CD4-positive, alpha-beta T cell (primary cell): Measurements from ENCODE around the gene OST4. TPM values are rescaled to one million over a fixed set of nuclear protein-coding genes. Genes with fewer than 3 reads are reported as not detected.

Experiments
- ATAC-seq: fragments of 200-7000 bp; cut with Tn5 transposase; one replicate; pipeline ENCODE4 v1.10.0; 2022; ENCODE audit warnings: mild to moderate bottlenecking; ENCODE audit not compliant: poor library complexity
- CTCF ChIA-PET: fragments of 350-600 bp; sonication (Branson Sonifier 250); formaldehyde crosslinking; loops from one replicate; lab custom pipeline; 2021; ENCODE audit warnings: antibody characterized with exemption, inconsistent platforms; lab: Charles Lee
- POLR2A ChIA-PET: fragments of 350-600 bp; sonication (Branson Sonifier 250); formaldehyde crosslinking; loops from one replicate; lab custom pipeline; 2021; ENCODE audit warnings: antibody characterized with exemption, inconsistent platforms; lab: Charles Lee
- DNase-seq, 14 experiments: peaks; one replicate each; pipeline ENCODE4 v3.0.0-alpha.2; 2013 to 2020; ENCODE audit warnings: mixed read lengths in 2 of 14
- H3K27ac ChIP-seq, 2 donors: one replicate each; pipeline versions ENCODE4 v1.5.1 to v1.7.0; 2013; ENCODE audit warnings: low read length in 2 of 2, low read depth in 1 of 2, mild to moderate bottlenecking in 1 of 2
- H3K27me3 ChIP-seq, 2 experiments: 1 replicate in 1 of 2; 2 replicates in 1 of 2; pipeline versions ENCODE4 v1.6.1 to v1.7.0; 2013; ENCODE audit warnings: low read length in 2 of 2, control low read depth in 1 of 2, mild to moderate bottlenecking in 1 of 2, moderate library complexity in 1 of 2; ENCODE audit not compliant: insufficient read depth in 2 of 2, control insufficient read depth in 1 of 2
- H3K36me3 ChIP-seq: one replicate; pipeline ENCODE4 v1.6.1; 2013; ENCODE audit warnings: low read length, control low read depth; ENCODE audit not compliant: insufficient read depth
- H3K4me1 ChIP-seq: one replicate; pipeline ENCODE4 v1.6.1; 2013; ENCODE audit warnings: low read length, control low read depth; ENCODE audit not compliant: insufficient read depth
- H3K4me3 ChIP-seq: one replicate; pipeline ENCODE4 v1.5.1; 2013; ENCODE audit warnings: mild to moderate bottlenecking, low read length, moderate library complexity
- H3K9me3 ChIP-seq, 2 experiments: 1 replicate in 1 of 2; 2 replicates in 1 of 2; pipeline versions ENCODE4 v1.6.1 to v1.7.0; 2013; ENCODE audit warnings: low read length in 2 of 2, mild to moderate bottlenecking in 2 of 2, control low read depth in 1 of 2, moderate library complexity in 1 of 2; ENCODE audit not compliant: control insufficient read depth in 1 of 2, insufficient read depth in 1 of 2
- H3K27ac Mint-ChIP-seq: one replicate; pipeline ENCODE4 v1.8.0; 2020; ENCODE audit warnings: mixed read lengths
- H3K27me3 Mint-ChIP-seq: one replicate; pipeline ENCODE4 v1.8.0; 2021; ENCODE audit warnings: mixed read lengths
- H3K36me3 Mint-ChIP-seq: one replicate; pipeline ENCODE4 v1.8.0; 2021; ENCODE audit warnings: low read depth, mixed read lengths
- H3K4me1 Mint-ChIP-seq: one replicate; pipeline ENCODE4 v1.8.0; 2021; ENCODE audit warnings: low read depth, mixed read lengths
- H3K4me3 Mint-ChIP-seq: one replicate; pipeline ENCODE4 v1.8.0; 2020; ENCODE audit warnings: mild to moderate bottlenecking, mixed read lengths
- H3K9me3 Mint-ChIP-seq: one replicate; pipeline ENCODE4 v1.8.0; 2020; ENCODE audit warnings: mixed read lengths
- CTCF ChIP-seq: fragments of 200-600 bp; IDR thresholded peaks from one replicate; pipeline ENCODE4 v1.8.0; 2022; ENCODE audit warnings: antibody characterized with exemption, mild to moderate bottlenecking
- intact Hi-C, 2 experiments: fragments of 100-400 bp; cut with DNase I in 1 of 2; cut with micrococcal nuclease in 1 of 2; formaldehyde crosslinking; loops; one replicate each; pipeline versions ENCODE4 v1.15.1 to v1.9.0; 2023 to 2025; cut with DNase I, micrococcal nuclease
- total RNA-seq, 174 experiments: library from RNA in 2 of 174; stranded (reverse) in 2 of 174; gene quantifications; one replicate each; pipeline ENCODE4 v1.2.3 and lab custom pipeline; 2021 to 2026

Gene OST4
- total RNA-seq, 2 experiments from 2014 or later: 232 to 254 TPM

- H3K9me3 ChIP-seq: no peaks in the 10 kb centered on the region
- ATAC-seq: peak; percentile 92
- ChIA-PET POLR2A (interaction anchor here (1.0 to 10.2 kb wide), 7 partner anchors 11 to 217 kb away, joined by 3 to 161 read pairs (median 8); partner anchors contain the start of genes AGBL5, ATRAID, OST4 and SLC5A6), CTCF (interaction anchor here (0.7 to 2.1 kb wide), 9 partner anchors 10 to 193 kb away, joined by 3 to 10 read pairs (median 4); partner anchors contain the start of genes AGBL5, OST4 and TMEM214)
- peak overlapping the region; percentile 65 to 70 for H3K27ac ChIP-seq
- H3K36me3 ChIP-seq: no peaks in the 10 kb centered on the region
- H3K9me3 Mint-ChIP-seq: no peaks in the 10 kb centered on the region
- no peaks in the 10 kb centered on the region for H3K27me3 ChIP-seq
- no peaks in the 10 kb centered on the region for H3K27me3 Mint-ChIP-seq
- peak; percentile 91 to 99 (median 98) for DNase-seq
- peaks cover 50% of the 10 kb centered on the region for H3K4me1 ChIP-seq
- H3K4me3 Mint-ChIP-seq: peak overlapping the region; percentile 91
- peak overlapping the region; percentile 81 for H3K27ac Mint-ChIP-seq
- no peaks in the 10 kb centered on the region for H3K36me3 Mint-ChIP-seq
- TF ChIP-seq CTCF: peak; percentile 75
- intact Hi-C loops: loop anchor here in 1 of 2 experiments (1.0 to 5.0 kb wide), 8 partner anchors 15 to 286 kb away; partner anchors contain the start of genes ATRAID, CAD, EIF2B4 and OST4
- H3K4me3 ChIP-seq: peak overlapping the region; percentile 70
- peaks cover 32% of the 10 kb centered on the region for H3K4me1 Mint-ChIP-seq
Observed at GRCh38 chr2:27086090-27086723, 14.8 kb upstream of the OST4 start.

- no peaks in the 10 kb centered on the region for H3K27me3 ChIP-seq
- Mint-ChIP-seq H3K27me3 (no peaks in the 10 kb centered on the region), H3K27ac (peak overlapping the region; percentile 35), H3K36me3 (no peaks in the 10 kb centered on the region), H3K9me3 (no peaks in the 10 kb centered on the region), H3K4me1 (peaks cover 38% of the 10 kb centered on the region), H3K4me3 (peak overlapping the region; percentile 91)
- no peaks in the 10 kb centered on the region for H3K9me3 ChIP-seq
- peak overlapping the region; percentile 70 for H3K4me3 ChIP-seq
- H3K4me1 ChIP-seq: peaks cover 55% of the 10 kb centered on the region
- H3K27ac ChIP-seq: peak overlapping the region; percentile 65 to 70
- H3K36me3 ChIP-seq: no peaks in the 10 kb centered on the region
- ChIA-PET POLR2A (interaction anchor here (0.8 to 10.2 kb wide), 5 partner anchors 15 to 217 kb away, joined by 3 to 161 read pairs (median 4); partner anchors contain the start of genes AGBL5, OST4 and TMEM214), CTCF (interaction anchor here (1.2 to 2.1 kb wide), 5 partner anchors 13 to 124 kb away, joined by 4 to 9 read pairs (median 4); partner anchors contain the start of genes AGBL5, OST4 and TMEM214)
- ATAC-seq (no peak), DNase-seq (peak in 5 of 14 experiments; percentile 17 to 58 (median 37))
- TF ChIP-seq CTCF: no peak
- intact Hi-C loops: loop anchor here in 1 of 2 experiments (1.0 to 5.0 kb wide), 8 partner anchors 14 to 287 kb away; partner anchors contain the start of genes ATRAID, CAD, EIF2B4 and OST4
Observed at GRCh38 chr2:27085673-27086089, 14.2 kb upstream of the OST4 start.

GRCh38 chr2:27085062-27085672 lies 13.7 kb upstream of the OST4 start:
- Histone ChIP-seq H3K27ac (peak overlapping the region; percentile 65 to 70), H3K4me1 (peaks cover 60% of the 10 kb centered on the region), H3K9me3 (no peaks in the 10 kb centered on the region), H3K36me3 (no peaks in the 10 kb centered on the region), H3K4me3 (peak overlapping the region; percentile 70), H3K27me3 (no peaks in the 10 kb centered on the region)
- Mint-ChIP-seq H3K4me3 (peak overlapping the region; percentile 91), H3K27me3 (no peaks in the 10 kb centered on the region), H3K9me3 (no peaks in the 10 kb centered on the region), H3K4me1 (peaks cover 37% of the 10 kb centered on the region), H3K27ac (peak overlapping the region; percentile 35), H3K36me3 (no peaks in the 10 kb centered on the region)
- no peak for TF ChIP-seq CTCF
- ChIA-PET CTCF (interaction anchor here (1.2 to 2.1 kb wide), 4 partner anchors 12 to 52 kb away, joined by 4 to 8 read pairs (median 4); partner anchors contain the start of genes AGBL5, OST4 and TMEM214), POLR2A (interaction anchor here (0.8 to 10.2 kb wide), 4 partner anchors 15 to 218 kb away, joined by 3 to 161 read pairs (median 58); partner anchors contain the start of genes AGBL5 and OST4)
- no peak for ATAC-seq
- no peak for DNase-seq
- intact Hi-C loops: loop anchor here in 1 of 2 experiments (5.0 kb wide), 2 partner anchors 123 to 287 kb away; partner anchors contain the start of genes EIF2B4 and SNX17
